Measurements from ENCODE around the gene SH3GL3. TPM values are rescaled to one million over a fixed set of nuclear protein-coding genes. Genes with fewer than 3 reads are reported as not detected.
A peak's percentile ranks its signal among the peaks of the same experiment; 100 is the strongest.

Gene SH3GL3
- total RNA-seq, 1 experiment from 2014 or later: not detected

DNA sequence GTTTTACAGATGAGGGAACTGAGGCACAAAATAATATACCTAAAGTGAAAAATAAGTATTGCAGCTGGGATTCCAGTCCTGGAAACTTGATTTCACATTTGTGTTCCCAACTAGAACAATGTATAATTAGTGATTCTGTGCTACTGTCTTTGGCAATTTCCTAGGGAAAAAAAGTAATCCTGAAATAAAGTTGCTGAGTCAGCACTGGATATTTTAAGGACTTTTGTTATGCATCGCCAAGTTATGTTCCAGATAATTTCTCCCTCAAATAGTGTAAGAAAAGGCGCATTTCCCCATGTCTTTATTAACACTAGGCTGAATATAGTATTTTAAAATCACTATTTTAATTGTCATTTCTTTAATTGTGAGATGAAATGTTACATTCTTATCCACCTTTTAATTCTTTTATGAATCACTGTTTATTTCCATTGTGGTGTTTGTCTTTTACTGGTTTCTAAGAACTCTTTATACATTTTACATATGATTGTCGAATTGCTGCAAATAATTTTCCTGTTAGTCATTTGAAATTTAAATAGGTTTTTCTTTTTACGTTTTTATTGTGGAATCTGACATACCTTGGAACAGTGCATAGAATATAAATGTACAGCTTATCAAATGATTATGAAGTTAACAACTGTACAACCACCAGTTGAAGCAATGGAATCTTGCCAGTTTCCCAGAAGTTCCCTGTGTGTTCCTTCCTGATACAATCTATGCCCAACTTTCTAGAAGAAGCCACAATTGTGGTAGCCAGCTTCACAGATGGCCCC is 56.6 kb downstream of the SH3GL3 start:
- no peak for DNase-seq (ENCODE audit: low read depth)

DNA sequence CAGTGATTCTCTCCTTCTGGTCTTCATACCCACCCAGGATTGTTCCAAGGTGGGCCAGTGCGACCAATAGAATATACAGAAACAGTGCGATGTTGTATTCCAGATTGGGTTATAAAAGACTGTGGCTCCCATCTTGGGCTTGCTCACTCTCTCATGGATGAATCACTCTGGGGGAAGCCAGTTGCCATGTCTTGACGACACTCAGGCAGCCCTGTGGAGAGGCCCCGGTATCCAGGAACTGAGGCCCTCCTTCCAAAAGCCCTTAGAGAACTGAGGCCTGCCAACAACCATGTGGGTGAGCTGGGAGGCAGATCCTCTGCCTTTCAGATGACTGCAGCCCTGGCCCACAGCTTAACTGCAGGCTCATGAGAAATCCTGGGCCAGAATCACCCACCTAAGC is 57.2 kb downstream of the SH3GL3 start:
- DNase-seq (ENCODE audit: low read depth): peak; percentile 0

DNA sequence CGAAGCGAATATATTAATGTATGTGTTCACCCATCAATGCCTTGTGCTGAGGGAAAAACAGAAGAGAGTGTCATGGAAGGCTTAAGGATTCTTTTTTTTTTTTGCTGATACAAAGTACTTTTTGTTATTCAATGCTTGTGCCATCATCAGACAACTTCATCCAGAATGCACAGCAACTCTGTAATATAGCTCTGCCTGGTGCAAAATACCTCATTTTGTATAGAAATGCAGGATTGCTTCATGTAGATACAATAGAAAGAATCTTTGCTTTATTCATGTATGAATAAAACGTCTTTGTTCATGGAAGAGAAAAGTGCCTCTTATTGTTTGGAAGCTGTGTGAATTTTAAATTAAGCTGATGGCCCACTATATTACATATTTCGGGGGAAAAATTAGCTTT is 62.9 kb downstream of the SH3GL3 start:
- no peak for DNase-seq (ENCODE audit: low read depth)

DNA sequence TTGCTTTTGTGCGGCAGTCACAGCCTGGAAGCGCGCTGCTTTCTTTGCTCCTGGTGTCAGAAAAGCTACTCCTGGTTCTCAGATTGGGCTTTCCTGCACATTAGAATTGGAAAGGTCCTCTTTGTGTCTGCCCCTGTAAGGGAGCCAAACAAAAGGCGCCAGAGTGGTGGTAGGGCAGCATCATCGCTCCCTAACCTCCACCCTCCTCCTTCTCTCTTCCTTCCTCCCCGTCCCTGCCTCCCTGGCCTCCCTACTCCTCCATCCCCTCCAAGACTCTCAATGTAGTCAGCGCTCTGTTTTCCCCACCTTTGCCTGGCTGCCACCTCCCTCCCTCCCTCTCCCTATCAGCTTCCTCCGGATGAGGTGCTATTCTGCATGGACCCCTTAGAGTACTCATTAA is 65.3 kb downstream of the SH3GL3 start:
- no peak for DNase-seq (ENCODE audit: low read depth)

DNA sequence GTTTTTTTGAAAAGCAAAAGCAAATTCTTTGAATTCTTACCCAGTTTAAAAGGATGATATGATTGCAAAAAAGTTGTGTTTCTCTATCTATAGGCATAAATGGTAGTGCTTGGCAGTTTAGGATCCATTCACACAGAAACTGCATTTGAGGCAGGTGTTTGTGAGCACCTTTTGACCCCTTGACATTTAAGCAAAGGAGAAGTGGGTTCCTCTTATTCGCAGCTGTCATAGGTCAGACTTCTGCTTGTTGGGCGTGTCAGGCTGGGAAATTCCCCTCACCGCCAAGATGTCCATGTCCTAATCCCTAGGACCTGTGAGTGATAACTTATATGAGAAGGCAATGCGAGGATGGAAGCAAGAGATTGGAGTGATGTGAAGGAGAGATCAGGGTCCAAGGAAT is 67.4 kb downstream of the SH3GL3 start:
- no peak for DNase-seq (ENCODE audit: low read depth)

DNA sequence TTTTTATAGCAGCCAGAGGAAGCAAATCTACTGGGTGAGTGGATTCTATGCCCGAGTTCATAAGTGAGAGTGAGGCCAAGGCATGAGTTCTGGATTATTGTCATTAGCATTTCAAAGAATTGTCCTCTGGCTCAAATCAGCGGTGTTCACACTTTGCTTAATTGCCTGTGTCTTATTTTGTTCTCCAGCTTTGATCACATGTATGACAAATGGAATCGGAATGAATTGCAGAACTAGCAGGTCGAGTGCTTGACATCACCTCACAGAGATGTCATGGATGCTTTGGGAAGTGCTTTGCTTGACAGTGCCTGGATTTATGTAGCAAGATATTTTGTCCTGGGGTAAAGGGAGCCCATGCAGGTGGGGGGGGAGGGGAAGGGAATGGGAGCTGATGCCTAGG is 68.0 kb downstream of the SH3GL3 start:
- DNase-seq (ENCODE audit: low read depth): no peak

DNA sequence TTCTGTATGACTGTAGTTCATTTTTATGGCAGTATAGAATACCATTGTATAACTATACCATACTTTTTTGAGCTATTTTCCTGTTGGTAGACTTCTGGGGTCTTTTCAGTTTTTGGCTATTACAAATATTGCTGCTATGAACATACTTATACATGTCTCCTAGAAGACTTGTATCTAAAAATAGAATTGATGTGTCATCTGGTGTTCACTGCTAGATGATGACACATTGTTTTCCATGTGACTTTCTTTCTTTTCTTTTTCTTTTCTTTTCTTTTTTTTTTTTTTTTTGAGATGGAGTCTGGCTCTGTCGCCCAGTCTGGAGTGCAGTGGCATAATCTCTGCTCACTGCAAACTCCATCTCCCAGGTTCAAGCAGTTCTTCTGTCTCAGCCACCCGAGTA is 69.8 kb downstream of the SH3GL3 start:
- DNase-seq (ENCODE audit: low read depth): peak; percentile 41

DNA sequence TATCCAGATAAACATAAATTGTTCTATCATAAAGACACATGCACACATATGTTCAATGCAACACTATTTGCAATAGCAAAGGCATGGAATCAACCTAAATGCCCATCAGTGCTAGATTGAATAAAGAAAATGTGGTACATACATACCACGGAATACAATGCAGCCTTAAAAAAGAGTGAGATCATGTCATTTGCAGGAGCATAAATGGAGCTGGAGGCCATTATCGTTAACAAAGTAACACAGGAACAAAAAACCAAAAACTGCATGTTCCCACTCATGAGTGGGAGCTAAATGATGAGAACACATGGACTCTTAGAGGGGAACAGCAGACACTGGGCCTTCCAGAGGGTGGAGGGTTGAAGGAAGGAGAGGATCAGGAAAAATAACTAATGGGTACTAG is 79.2 kb downstream of the SH3GL3 start:
- no peak for DNase-seq (ENCODE audit: low read depth)

DNA sequence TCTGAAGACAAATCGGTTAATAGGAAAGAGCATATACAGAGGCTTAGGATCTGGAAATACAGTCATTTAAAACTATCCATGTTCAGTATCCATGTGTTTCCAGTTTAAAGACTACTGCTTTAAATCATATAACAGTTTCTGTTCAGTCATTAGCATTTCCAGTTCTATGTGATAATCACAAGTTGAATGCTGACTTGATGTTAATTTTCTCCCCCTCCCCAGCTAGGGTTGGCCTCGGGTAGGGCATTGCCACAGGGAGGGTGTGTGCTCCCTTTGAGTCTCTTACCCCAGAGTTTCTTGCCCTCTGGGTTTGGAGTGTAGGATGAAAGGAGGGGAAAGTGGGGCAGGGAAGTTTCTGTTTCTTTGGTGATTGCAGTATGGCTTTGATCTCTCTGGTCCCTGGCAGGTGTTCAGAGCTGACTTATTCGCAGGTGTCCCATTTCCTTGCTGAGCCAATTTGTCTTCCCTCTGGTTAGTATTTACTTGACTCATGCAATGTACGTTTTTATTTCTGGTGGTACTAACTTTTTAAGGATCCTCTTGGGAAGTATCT is 86.3 kb downstream of the SH3GL3 start:
- DNase-seq (ENCODE audit: low read depth): no peak

DNA sequence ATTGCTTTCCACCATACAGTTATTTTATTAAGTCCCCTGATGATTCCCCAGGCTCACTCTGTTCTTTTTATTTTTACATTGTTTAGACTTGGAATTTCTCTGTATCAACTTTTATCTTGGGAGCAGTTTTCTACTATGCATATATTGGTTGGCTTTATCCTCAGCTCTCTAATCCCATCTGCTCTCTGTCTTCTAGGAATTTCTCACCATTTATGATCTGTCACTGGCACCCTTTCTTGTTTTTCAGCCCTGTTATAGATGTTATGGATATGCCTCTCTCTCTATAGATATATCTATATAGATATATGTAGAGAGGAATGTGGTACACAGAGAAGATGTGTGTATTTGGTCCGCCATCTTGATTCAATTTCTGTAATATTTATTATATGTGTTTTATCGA is 90.5 kb downstream of the SH3GL3 start:
- DNase-seq (ENCODE audit: low read depth): no peak

DNA sequence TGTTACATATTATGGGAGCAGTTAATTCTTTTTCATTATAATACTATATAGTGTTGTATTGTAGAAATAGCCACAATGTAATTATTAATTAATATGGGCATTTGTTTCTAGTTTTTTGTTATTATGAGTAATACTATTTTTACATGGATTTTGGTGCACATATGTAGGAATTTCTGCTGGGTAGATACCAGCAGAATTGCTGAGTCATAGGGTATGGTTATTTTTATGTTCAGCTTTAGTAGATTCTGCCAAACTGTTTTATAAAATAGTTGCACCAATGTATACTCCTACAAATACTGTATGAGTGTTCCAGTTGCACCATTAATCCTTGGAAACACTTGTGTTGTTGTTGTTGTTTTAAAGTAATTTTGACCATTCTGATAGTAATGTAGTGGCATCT is 91.5 kb downstream of the SH3GL3 start:
- DNase-seq (ENCODE audit: low read depth): peak; percentile 1

DNA sequence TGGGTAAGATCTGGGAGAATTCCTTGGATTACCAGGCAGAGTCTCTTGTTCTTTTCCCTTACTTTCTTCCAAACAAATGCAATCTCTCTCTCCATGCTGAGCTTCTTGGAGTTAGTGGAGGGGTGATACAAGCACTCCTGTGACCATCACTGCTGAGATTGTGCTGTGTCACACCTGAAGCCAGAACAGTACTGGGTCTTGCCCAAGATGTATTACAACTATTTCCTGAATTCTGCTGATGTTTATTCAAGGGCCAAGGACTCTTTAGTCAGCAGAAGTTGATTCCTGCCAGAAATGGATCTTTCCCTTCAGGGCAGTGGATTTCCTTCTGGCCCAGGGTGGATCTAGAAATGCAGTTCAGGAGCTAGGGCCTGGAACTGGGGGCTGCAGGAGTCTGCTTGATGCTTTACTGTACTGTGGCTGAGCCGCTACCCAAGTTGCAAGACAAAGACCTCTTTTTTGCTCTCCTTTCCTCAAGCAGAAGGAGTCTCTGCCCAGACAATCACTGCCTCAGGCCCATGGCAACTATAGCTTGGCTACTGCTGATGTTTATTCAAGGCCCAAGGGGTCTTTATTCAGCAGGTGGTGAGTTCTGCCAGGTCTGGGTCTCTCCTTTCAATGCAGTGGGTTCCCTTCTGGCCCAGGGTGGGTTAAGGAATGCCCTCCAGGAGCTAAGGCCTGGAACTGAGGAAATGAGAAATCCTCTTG is 98.8 kb downstream of the SH3GL3 start:
- no peak for DNase-seq (ENCODE audit: low read depth)

DNA sequence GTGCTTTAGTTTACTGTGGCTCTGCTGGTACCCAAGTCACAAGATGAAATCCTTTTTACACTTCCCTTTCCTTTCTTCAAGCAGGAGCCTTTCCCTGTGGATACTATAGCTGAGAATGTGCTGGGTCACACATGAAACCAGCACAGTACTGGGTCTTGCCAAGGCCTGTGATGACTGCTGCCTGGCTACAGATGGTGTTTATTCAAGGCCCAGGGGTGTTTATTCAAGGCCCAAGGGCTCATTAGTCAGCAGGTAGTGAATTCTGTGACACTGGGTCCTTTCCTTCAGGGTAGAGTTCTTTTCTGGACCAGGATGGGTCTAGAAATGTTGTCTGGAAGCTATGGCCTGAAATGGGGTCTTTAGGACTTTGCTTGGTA is 99.4 kb downstream of the SH3GL3 start:
- DNase-seq (ENCODE audit: low read depth): no peak

DNA sequence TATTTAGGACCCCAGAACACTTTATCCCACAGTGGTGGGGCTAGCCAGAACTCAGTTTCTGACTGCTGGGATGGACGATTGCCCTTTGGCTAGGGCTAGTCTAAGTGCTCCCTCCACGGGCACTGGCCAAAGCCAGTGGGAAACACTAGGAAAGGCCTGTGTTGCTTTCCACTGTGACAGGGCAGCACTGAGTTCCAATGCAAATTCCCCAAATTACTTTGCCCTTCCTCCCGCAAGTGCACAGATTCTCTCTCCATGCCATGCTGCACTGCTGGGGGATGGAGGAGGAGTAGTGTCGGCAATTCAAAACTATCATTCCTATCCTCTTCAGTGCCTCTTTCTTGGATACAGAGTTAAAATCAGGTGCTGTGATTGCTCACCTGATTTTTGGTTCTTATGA is 100.0 kb downstream of the SH3GL3 start:
- no peak for DNase-seq (ENCODE audit: low read depth)

DNA sequence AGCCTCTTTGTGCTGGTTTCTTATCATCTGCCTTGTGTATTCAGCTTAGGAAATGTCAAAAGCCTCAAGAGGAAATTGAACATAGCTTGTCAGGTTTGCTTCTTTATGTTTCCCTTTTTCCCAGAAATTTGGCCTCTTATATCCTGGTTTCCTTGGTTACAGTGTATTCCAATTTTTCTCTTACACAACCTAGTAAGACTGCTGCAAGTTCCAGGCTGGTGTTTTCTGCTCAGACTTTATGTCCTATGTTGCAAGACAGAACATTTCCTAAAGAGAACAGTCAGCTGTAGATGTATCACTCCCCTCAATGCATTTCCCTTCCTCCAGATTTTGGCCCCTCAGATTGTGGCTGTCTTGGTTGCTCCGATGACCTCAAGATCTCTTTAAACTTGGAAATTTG is 102.5 kb downstream of the SH3GL3 start:
- DNase-seq (ENCODE audit: low read depth): no peak

DNA sequence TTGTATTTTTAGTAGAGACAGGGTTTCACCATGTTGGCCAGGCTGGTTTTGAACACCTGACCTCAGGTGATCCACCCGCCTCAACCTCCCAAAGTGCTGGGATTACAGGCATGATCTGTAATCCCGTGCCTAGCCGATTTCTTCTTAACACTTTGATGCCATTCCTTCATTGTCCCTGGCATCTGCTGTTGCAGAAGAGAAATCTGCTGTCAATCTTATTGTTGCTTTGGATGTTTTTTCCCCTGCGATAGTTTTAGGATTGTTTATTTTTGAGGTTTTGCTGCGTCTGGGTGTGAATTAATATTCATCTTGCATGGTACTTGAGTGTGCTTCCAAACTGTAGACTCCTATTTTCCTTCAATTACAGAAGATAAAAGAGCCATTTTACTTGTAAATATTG is 107.4 kb downstream of the SH3GL3 start:
- no peak for DNase-seq (ENCODE audit: low read depth)

DNA sequence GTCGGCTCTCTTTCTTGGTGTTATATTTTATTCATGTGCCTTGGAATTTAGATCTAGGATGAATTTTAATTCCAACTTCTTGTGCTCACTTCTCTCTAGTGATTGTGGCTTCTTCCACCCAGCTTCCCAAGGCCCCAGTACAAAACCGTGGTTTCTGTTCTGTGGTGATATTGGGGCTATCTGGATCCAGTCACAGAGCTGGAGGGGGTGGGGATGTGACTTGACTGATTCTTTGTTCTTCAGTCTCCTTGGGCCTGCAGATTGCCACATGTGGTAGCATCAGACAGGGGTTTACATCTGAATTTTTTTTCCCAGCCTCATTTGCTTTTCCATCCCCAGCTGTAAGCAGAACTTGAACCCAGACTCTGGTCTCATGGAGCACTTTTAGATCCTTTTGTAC is 108.2 kb downstream of the SH3GL3 start:
- no peak for DNase-seq (ENCODE audit: low read depth)

DNA sequence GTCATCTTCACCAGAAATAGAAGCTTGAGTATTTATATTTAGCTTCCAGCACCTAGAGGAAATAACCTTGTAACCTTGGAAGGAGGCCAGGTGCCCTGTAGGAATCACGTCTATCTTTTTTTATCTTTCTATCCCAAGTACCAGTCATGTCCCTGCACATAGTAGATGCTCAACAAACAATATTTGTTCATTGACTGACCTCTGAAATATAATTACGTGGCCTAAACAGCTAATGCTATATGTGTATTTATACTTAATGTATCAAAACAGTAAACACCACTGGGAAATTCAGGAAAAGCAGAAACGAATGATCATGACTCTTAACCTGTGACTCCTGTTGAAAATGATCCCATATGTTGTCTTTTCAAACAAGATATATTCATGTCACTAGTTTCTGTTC is 108.9 kb downstream of the SH3GL3 start:
- DNase-seq (ENCODE audit: low read depth): no peak

DNA sequence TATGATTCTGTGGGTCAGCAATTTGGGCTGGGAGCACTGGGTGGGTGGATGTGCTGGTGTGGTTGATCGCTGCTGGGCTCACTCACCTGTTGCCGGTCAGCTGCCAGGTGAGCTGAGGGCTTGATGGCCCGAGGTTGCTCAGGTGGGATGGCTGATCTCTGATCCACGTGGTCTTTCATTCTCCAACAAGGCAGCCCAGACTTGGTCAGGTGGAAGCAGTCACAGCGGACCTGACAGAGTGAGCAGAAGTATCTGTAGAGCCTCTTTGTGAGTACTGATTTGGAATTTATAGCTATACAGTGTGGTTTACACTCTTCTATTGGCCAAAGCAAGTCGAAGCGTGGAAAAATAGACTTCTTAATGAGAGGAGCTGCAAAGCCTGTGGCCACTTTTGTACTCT is 109.6 kb downstream of the SH3GL3 start:
- no peak for DNase-seq (ENCODE audit: low read depth)

DNA sequence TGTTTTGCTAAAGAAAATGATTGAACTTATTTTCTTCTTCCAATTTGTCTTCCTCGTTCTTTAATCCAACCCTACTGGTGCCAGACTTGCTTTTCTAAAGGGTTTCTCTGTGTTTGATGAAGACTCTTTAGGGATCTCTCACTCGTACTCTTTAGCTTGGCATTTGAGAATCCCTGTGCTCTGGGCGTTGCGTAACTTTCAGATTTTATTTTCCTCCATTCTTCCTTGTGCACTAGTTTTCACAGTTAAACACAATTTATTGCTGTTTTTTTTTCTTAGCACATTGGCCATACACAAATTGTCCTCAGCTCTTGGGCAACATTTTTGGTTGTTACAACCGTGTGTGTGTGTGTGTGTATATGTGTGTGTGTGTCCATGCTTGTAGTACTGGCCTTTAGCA is 111.0 kb downstream of the SH3GL3 start:
- DNase-seq (ENCODE audit: low read depth): no peak

DNA sequence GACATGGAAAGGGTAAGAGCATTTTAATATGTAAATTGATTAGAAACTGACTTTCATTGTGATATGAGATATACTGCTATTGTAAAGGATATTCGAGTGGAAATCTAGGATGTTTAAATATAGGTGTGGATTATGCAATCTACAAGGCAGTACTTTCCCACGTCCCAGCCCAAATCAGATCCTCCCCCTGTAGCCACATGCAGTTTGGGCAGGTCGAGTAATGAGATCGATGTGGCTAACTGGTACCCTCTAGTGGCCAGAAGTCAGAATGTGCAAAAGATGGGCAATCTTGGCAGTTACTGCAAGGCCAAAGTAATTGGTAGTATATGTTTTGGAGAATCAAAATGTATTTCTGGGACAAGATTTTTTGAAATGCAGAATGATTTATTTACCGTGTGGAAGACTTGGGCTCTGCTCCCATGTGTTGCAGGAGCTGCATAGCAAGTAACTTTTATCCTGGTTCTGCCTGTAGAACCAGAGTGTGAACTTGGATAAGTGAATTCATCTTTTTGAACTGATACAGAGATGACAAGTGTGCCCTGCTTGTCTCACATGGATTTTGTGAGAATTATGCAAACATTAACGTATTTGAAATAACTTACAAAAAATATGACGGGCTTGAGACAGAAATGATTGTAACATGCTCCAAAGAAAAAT is 112.3 kb downstream of the SH3GL3 start:
- peak; percentile 57 for DNase-seq (ENCODE audit: low read depth)

DNA sequence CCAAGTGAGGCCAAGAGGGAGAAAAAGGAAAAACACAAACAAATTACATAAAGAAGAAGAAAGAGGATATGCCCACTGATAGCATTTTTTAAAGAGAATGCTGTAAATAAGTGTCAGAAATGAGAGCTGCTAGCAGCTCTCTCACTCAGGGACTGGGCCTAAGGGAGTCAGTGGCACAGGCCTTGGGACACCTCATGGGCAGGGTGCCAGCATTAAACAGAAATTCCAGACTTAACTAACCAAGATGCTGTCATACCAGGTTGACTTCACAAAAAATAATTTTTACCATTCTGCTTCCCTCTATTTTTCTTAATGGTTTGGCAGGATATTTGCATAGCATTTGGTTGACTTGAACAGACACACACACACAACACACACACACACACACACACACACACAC is 114.5 kb downstream of the SH3GL3 start:
- no peak for DNase-seq (ENCODE audit: low read depth)

DNA sequence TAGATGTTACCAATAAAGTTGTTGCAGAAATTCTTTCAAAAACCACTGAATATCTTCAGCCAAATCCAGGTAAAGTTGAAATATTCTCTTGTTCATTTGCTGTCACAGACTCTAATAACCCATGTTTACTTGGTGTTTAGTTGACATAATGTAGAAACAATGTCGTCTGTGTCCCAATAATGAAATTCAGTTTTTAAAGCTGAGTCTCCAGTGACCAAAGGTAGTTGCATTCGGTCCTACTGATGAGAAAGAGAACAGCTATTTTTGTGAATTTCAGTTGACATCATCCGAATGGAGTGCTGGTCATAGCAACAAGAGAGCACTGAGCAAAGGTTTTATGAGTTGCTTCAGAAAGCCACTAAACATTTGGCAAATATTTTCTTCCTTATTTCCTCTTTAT is 118.0 kb downstream of the SH3GL3 start:
- DNase-seq (ENCODE audit: low read depth): no peak
